H7 (cell line): ENCODE results near the gene TET2. TPM values are rescaled to one million over a fixed set of nuclear protein-coding genes. Genes with fewer than 3 reads are reported as not detected.
"Not testable (repeated sequence)": the region's sequence is repeated elsewhere in the genome, so short reads cannot be mapped to it uniquely, and the experiment has no call there.

ENCODE experiments used
- DNase-seq: peaks from one replicate; pipeline ENCODE4 v3.0.0; 2012
- H3K27me3 ChIP-seq: 2 replicates; pipeline ENCODE4 v1.6.0; 2011; ENCODE audit warnings: mild to moderate bottlenecking, low read length; ENCODE audit not compliant: control insufficient read depth, insufficient read depth
- H3K36me3 ChIP-seq: replicated peaks from 2 replicates; pipeline ENCODE4 v1.5.1; 2011; ENCODE audit warnings: low read length; ENCODE audit not compliant: control insufficient read depth, insufficient read depth
- H3K4me3 ChIP-seq: 2 replicates; pipeline ENCODE4 v1.5.1; 2011; ENCODE audit warnings: low read depth, mild to moderate bottlenecking, control low read depth, low read length, moderate library complexity; ENCODE audit not compliant: insufficient read depth
- total RNA-seq: library from RNA; depleted of rRNA; stranded (reverse); fragments of >200 nt; shearing (Covaris generic); gene quantifications from 2 replicates; pipeline ENCODE4 v1.2.3, GENCODE V29; 2014

TET2 gene
- total RNA-seq, 1 experiment from 2014 or later: 0.59 TPM

- Histone ChIP-seq H3K27me3 (no peaks in the 10 kb centered on the region), H3K4me3 (no peak overlapping the region), H3K36me3 (no peaks in the 10 kb centered on the region)
- no peak for DNase-seq
Measured at GRCh38 chr4:105293360-105293759, 146.7 kb downstream of the TET2 start.

- Histone ChIP-seq H3K27me3 (no peaks in the 10 kb centered on the region), H3K4me3 (no peak overlapping the region), H3K36me3 (no peaks in the 10 kb centered on the region)
- DNase-seq: no peak
Measured at GRCh38 chr4:105296672-105297071, 150.0 kb downstream of the TET2 start.

GRCh38 chr4:105299027-105299426 is 152.4 kb downstream of the TET2 start:
- H3K4me3 ChIP-seq, H3K27me3 ChIP-seq, H3K36me3 ChIP-seq, DNase-seq: not testable (repeated sequence)

GRCh38 chr4:105304085-105304484 is 157.4 kb downstream of the TET2 start:
- no peak overlapping the region for H3K4me3 ChIP-seq
- H3K27me3 ChIP-seq: no peaks in the 10 kb centered on the region
- no peaks in the 10 kb centered on the region for H3K36me3 ChIP-seq
- DNase-seq: no peak

- Histone ChIP-seq H3K36me3 (no peaks in the 10 kb centered on the region), H3K27me3 (no peaks in the 10 kb centered on the region), H3K4me3 (no peak overlapping the region)
- DNase-seq: no peak
Measured at GRCh38 chr4:105305019-105305836, 158.6 kb downstream of the TET2 start.

- DNase-seq: no peak
- no peaks in the 10 kb centered on the region for H3K27me3 ChIP-seq
- H3K36me3 ChIP-seq: no peaks in the 10 kb centered on the region
- H3K4me3 ChIP-seq: no peak overlapping the region
Measured at GRCh38 chr4:105306158-105306781, 159.6 kb downstream of the TET2 start.

GRCh38 chr4:105306820-105307219 is 160.1 kb downstream of the TET2 start:
- no peak for DNase-seq

GRCh38 chr4:105318486-105318885 is 171.8 kb downstream of the TET2 start:
- H3K36me3 ChIP-seq: no peaks in the 10 kb centered on the region
- no peak overlapping the region for H3K4me3 ChIP-seq
- no peaks in the 10 kb centered on the region for H3K27me3 ChIP-seq
- no peak for DNase-seq

More at GRCh38 chr4:105306820-105307219, 160.1 kb downstream of the TET2 start:
- no peaks in the 10 kb centered on the region for H3K36me3 ChIP-seq
- no peak overlapping the region for H3K4me3 ChIP-seq
- no peaks in the 10 kb centered on the region for H3K27me3 ChIP-seq

GRCh38 chr4:105327222-105327621 is 180.5 kb downstream of the TET2 start:
- Histone ChIP-seq H3K36me3 (no peaks in the 10 kb centered on the region), H3K4me3 (no peak overlapping the region), H3K27me3 (no peaks in the 10 kb centered on the region)
- DNase-seq: no peak

- H3K36me3 ChIP-seq: no peaks in the 10 kb centered on the region
- DNase-seq: no peak
- no peaks in the 10 kb centered on the region for H3K27me3 ChIP-seq
- H3K4me3 ChIP-seq: no peak overlapping the region
Measured at GRCh38 chr4:105327956-105328355, 181.3 kb downstream of the TET2 start.

- H3K36me3 ChIP-seq: no peaks in the 10 kb centered on the region
- no peak overlapping the region for H3K4me3 ChIP-seq
- no peak for DNase-seq
- no peaks in the 10 kb centered on the region for H3K27me3 ChIP-seq
Measured at GRCh38 chr4:105329081-105329480, 182.4 kb downstream of the TET2 start.
